Neural cell (in vitro differentiated cells): ENCODE data around the gene GPATCH2L. TPM values are rescaled to one million over a fixed set of nuclear protein-coding genes. Genes with fewer than 3 reads are reported as not detected.

Experiments used
- H2AFZ ChIP-seq: fragments of 200-600, 300-800 bp; sonication (generic), shearing (Covaris generic); 2 replicates; pipeline ENCODE4 v1.6.0; 2014; ENCODE audit warnings: low read depth, mild to moderate bottlenecking, antibody characterized with exemption, low read length, moderate library complexity
- H3F3A ChIP-seq: fragments of 200-600 bp; shearing (Covaris generic); 2 replicates; pipeline ENCODE4 v1.6.1; 2016; ENCODE audit warnings: mild to moderate bottlenecking, moderate library complexity, mixed read lengths, antibody characterized with exemption, low read length; ENCODE audit not compliant: insufficient read depth, poor library complexity, severe bottlenecking
- H3K27ac ChIP-seq: fragments of 200-600, 300-800 bp; sonication (generic), shearing (Covaris generic); 2 replicates; pipeline ENCODE4 v1.5.1; 2014; ENCODE audit warnings: mild to moderate bottlenecking, low read length, moderate library complexity
- H3K27me3 ChIP-seq: fragments of 300-800, 200-600 bp; sonication (generic), shearing (Covaris generic); 2 replicates; pipeline ENCODE4 v1.6.0; 2014; ENCODE audit warnings: mild to moderate bottlenecking, low read depth, low read length, moderate library complexity; ENCODE audit not compliant: insufficient read depth
- H3K36me3 ChIP-seq: fragments of 300-800, 200-600 bp; sonication (generic), shearing (Covaris generic); 2 replicates; pipeline ENCODE4 v1.5.1; 2014; ENCODE audit warnings: mild to moderate bottlenecking, antibody characterized with exemption, low read length, moderate library complexity; ENCODE audit not compliant: insufficient read depth
- H3K4me2 ChIP-seq: fragments of 300-800, 200-600 bp; sonication (generic), shearing (Covaris generic); 2 replicates; pipeline ENCODE4 v1.6.0; 2014; ENCODE audit warnings: mild to moderate bottlenecking, low read length
- H3K4me3 ChIP-seq: fragments of 300-800, 200-600 bp; sonication (generic), shearing (Covaris generic); 2 replicates; pipeline ENCODE4 v1.5.1; 2014; ENCODE audit warnings: mild to moderate bottlenecking, low read length, moderate library complexity
- H3K79me2 ChIP-seq: fragments of 200-600 bp; shearing (Covaris generic); replicated peaks from 2 replicates; pipeline ENCODE4 v1.6.0; 2014; ENCODE audit warnings: mild to moderate bottlenecking, low read length, moderate library complexity; ENCODE audit not compliant: insufficient read depth
- H3K9ac ChIP-seq: fragments of 300-800, 200-600 bp; sonication (generic), shearing (Covaris generic); 2 replicates; pipeline ENCODE4 v1.6.1; 2016; ENCODE audit warnings: mild to moderate bottlenecking, low read length, mixed read lengths
- H3K9me2 ChIP-seq: fragments of 200-600 bp; shearing (Covaris generic); 2 replicates; pipeline ENCODE4 v1.6.1; 2016; ENCODE audit warnings: mild to moderate bottlenecking, low read length, mixed read lengths; ENCODE audit not compliant: insufficient read depth
- H3K9me3 ChIP-seq: fragments of 200-600, 300-800 bp; sonication (generic), shearing (Covaris generic); 2 replicates; pipeline ENCODE4 v1.6.1; 2016; ENCODE audit warnings: mild to moderate bottlenecking, mixed run types, low read length, moderate library complexity, mixed read lengths
- H4K20me1 ChIP-seq: fragments of 200-600 bp; shearing (Covaris generic); 2 replicates; pipeline ENCODE4 v1.6.1; 2016; ENCODE audit warnings: mild to moderate bottlenecking, mixed run types; ENCODE audit not compliant: insufficient read depth
- CTCF ChIP-seq: fragments of 450-650 bp; IDR thresholded peaks from 2 replicates; pipeline ENCODE4 v1.5.1; 2014; ENCODE audit warnings: antibody characterized with exemption, mild to moderate bottlenecking, moderate library complexity; ENCODE audit not compliant: poor library complexity, severe bottlenecking
- EP300 ChIP-seq: fragments of 450-650 bp; conservative IDR thresholded peaks from 2 replicates; pipeline ENCODE4 v1.6.1; 2014; ENCODE audit warnings: antibody characterized with exemption, mild to moderate bottlenecking, moderate library complexity; ENCODE audit not compliant: poor library complexity, severe bottlenecking
- EZH2 ChIP-seq: fragments of 200-600, 300-800 bp; shearing (Covaris generic), sonication (generic); IDR thresholded peaks from 2 replicates; pipeline ENCODE4 v1.6.1; 2014; ENCODE audit warnings: antibody characterized with exemption, low read length, borderline replicate concordance, mild to moderate bottlenecking; ENCODE audit not compliant: insufficient read depth, poor library complexity, severe bottlenecking
- MXI1 ChIP-seq: fragments of 450-650 bp; conservative IDR thresholded peaks from 2 replicates; pipeline ENCODE4 v1.6.1; 2014; ENCODE audit warnings: antibody characterized with exemption, mild to moderate bottlenecking; ENCODE audit not compliant: poor library complexity, severe bottlenecking
- POLR2AphosphoS5 ChIP-seq: IDR thresholded peaks from 2 replicates; pipeline ENCODE4 v1.6.1; 2012
- RAD21 ChIP-seq: fragments of 450-650 bp; conservative IDR thresholded peaks from 2 replicates; pipeline ENCODE4 v1.6.1; 2014; ENCODE audit warnings: antibody characterized with exemption, mild to moderate bottlenecking, moderate library complexity
- REST ChIP-seq: IDR thresholded peaks from 2 replicates; pipeline ENCODE4 v1.6.1; 2012; ENCODE audit warnings: borderline replicate concordance
- SMC3 ChIP-seq: fragments of 450-650 bp; conservative IDR thresholded peaks from 2 replicates; pipeline ENCODE4 v1.6.1; 2014; ENCODE audit warnings: antibody characterized with exemption, mild to moderate bottlenecking, moderate library complexity; ENCODE audit not compliant: poor library complexity
- TAF1 ChIP-seq: IDR thresholded peaks from 2 replicates; pipeline ENCODE4 v1.6.1; 2012; ENCODE audit warnings: low read depth
- polyA plus RNA-seq: library from polyadenylated mRNA; depleted of rRNA; stranded (reverse); fragments of >200 nt; gene quantifications from 2 replicates; pipeline ENCODE4 v1.2.3, GENCODE V29; 2014

GPATCH2L gene
- polyA plus RNA-seq, 1 donor from 2014 or later: 49.6 TPM

GRCh38 chr14:76115010-76115422 is 36.7 kb upstream of the GPATCH2L start:
- H3K9ac ChIP-seq: no peak overlapping the region
- no peaks in the 10 kb centered on the region for H3K27me3 ChIP-seq
- no peak overlapping the region for H3K27ac ChIP-seq
- no peaks in the 10 kb centered on the region for H3K79me2 ChIP-seq
- H3K4me2 ChIP-seq: no peak overlapping the region
- no peak for TF ChIP-seq MXI1
- TF ChIP-seq RAD21: no peak
- TF ChIP-seq TAF1: no peak
- TF ChIP-seq REST: no peak
- TF ChIP-seq CTCF: no peak
- TF ChIP-seq EZH2: no peak
- TF ChIP-seq EP300: no peak
- TF ChIP-seq SMC3: no peak
- no peak for TF ChIP-seq POLR2AphosphoS5
- H4K20me1 ChIP-seq: no peaks in the 10 kb centered on the region
- H2AFZ ChIP-seq: no peak overlapping the region
- H3F3A ChIP-seq: no peaks in the 10 kb centered on the region
- no peak overlapping the region for H3K4me3 ChIP-seq
- H3K36me3 ChIP-seq: no peaks in the 10 kb centered on the region
- H3K9me2 ChIP-seq: no peaks in the 10 kb centered on the region
- no peaks in the 10 kb centered on the region for H3K9me3 ChIP-seq

- H3K36me3 ChIP-seq: no peaks in the 10 kb centered on the region
- H3K9ac ChIP-seq: no peak overlapping the region
- peak overlapping the region; percentile 29 for H3K4me3 ChIP-seq
- no peaks in the 10 kb centered on the region for H3K9me3 ChIP-seq
- H3F3A ChIP-seq: no peaks in the 10 kb centered on the region
- H4K20me1 ChIP-seq: no peaks in the 10 kb centered on the region
- H3K4me2 ChIP-seq: no peak overlapping the region
- no peak for TF ChIP-seq SMC3
- TF ChIP-seq CTCF: no peak
- H2AFZ ChIP-seq: no peak overlapping the region
- no peaks in the 10 kb centered on the region for H3K27me3 ChIP-seq
- H3K79me2 ChIP-seq: no peaks in the 10 kb centered on the region
- no peaks in the 10 kb centered on the region for H3K9me2 ChIP-seq
- H3K27ac ChIP-seq: no peak overlapping the region
Observed at GRCh38 chr14:76117789-76118484, 33.8 kb upstream of the GPATCH2L start.
